ENCODE measurements around the gene RPS10. TPM values are rescaled to one million over a fixed set of nuclear protein-coding genes. Genes with fewer than 3 reads are reported as not detected.

The RPS10 gene
- 2,695 and 2,751 TPM in 2 replicates for total RNA-seq (2014; rRNA removed; shearing (Covaris generic))

- H3K4me1 ChIP-seq (replicated peaks), result peaks cover 13% of the 10 kb centered on the region
- no peaks in the 10 kb centered on the region for H3K27me3 ChIP-seq (replicated peaks)
- DNase-seq (ENCODE audit: low read depth in 1 of 2, low spot score in 2 of 2), result peak; percentile 91 to 94
- peak within 1 kb of the TSS; percentile 60 for H3K27ac ChIP-seq
- H3K4me3 ChIP-seq, result peak within 1 kb of the TSS; percentile 65
- no peaks in the 10 kb centered on the region for H3K9me3 ChIP-seq (replicated peaks)
- H3K36me3 ChIP-seq, result peaks cover 48% of the 10 kb centered on the region
These were observed at the start of gene RPS10 for GRCh38 chr6:34425498-34426410. Gene RPS10, minus strand, starts transcription at chr6:34426069. Its CDS starts 848 bp downstream, at chr6:34425221.

- Histone ChIP-seq H3K4me1 (replicated peaks) (peaks cover 15% of the 10 kb centered on the region), H3K27ac (peak overlapping the region; percentile 47), H3K27me3 (replicated peaks) (no peaks in the 10 kb centered on the region), H3K4me3 (no peak overlapping the region), H3K9me3 (replicated peaks) (no peaks in the 10 kb centered on the region; the same call in 1 of the 2 replicates), H3K36me3 (no peaks in the 10 kb centered on the region)
- peak in 1 of 2 experiments; percentile 73 for DNase-seq (ENCODE audit: low read depth in 1 of 2, low spot score in 2 of 2)
These were observed 49.4 kb upstream of the RPS10 start for GRCh38 chr6:34475238-34475682.

GRCh38 chr6:34474754-34475153 lies 48.9 kb upstream of the RPS10 start:
- Histone ChIP-seq H3K9me3 (replicated peaks) (no peaks in the 10 kb centered on the region; the same call in 1 of the 2 replicates), H3K27me3 (replicated peaks) (no peaks in the 10 kb centered on the region), H3K27ac (peak overlapping the region; percentile 47), H3K4me3 (no peak overlapping the region), H3K36me3 (no peaks in the 10 kb centered on the region), H3K4me1 (replicated peaks) (peaks cover 15% of the 10 kb centered on the region)
- DNase-seq (ENCODE audit: low read depth in 1 of 2, low spot score in 2 of 2), result no peak

GRCh38 chr6:34473967-34474366 lies 48.1 kb upstream of the RPS10 start:
- Histone ChIP-seq H3K4me1 (replicated peaks) (peaks cover 15% of the 10 kb centered on the region), H3K4me3 (no peak overlapping the region), H3K27ac (no peak overlapping the region), H3K9me3 (replicated peaks) (no peaks in the 10 kb centered on the region; the same call in 1 of the 2 replicates), H3K27me3 (replicated peaks) (no peaks in the 10 kb centered on the region), H3K36me3 (no peaks in the 10 kb centered on the region)
- no peak for DNase-seq (ENCODE audit: low read depth in 1 of 2, low spot score in 2 of 2)

GRCh38 chr6:34472425-34472824 lies 46.6 kb upstream of the RPS10 start:
- no peak overlapping the region for H3K27ac ChIP-seq
- H3K36me3 ChIP-seq, result no peaks in the 10 kb centered on the region
- H3K4me1 ChIP-seq (replicated peaks), result peaks cover 15% of the 10 kb centered on the region
- H3K27me3 ChIP-seq (replicated peaks), result no peaks in the 10 kb centered on the region
- no peak for DNase-seq (ENCODE audit: low read depth in 1 of 2, low spot score in 2 of 2)
- no peak overlapping the region for H3K4me3 ChIP-seq
- no peaks in the 10 kb centered on the region; the same call in 1 of the 2 replicates for H3K9me3 ChIP-seq (replicated peaks)

- Histone ChIP-seq H3K9me3 (replicated peaks) (no peaks in the 10 kb centered on the region), H3K4me3 (no peak overlapping the region), H3K36me3 (no peaks in the 10 kb centered on the region), H3K27ac (no peak overlapping the region), H3K4me1 (replicated peaks) (peaks cover 3% of the 10 kb centered on the region), H3K27me3 (replicated peaks) (peaks cover 14% of the 10 kb centered on the region)
- DNase-seq (ENCODE audit: low read depth in 1 of 2, low spot score in 2 of 2), result no peak
These were observed 43.6 kb upstream of the RPS10 start for GRCh38 chr6:34469499-34469898.

- Histone ChIP-seq H3K36me3 (no peaks in the 10 kb centered on the region), H3K9me3 (replicated peaks) (no peaks in the 10 kb centered on the region), H3K4me3 (no peak overlapping the region), H3K27me3 (replicated peaks) (peaks cover 14% of the 10 kb centered on the region), H3K27ac (no peak overlapping the region), H3K4me1 (replicated peaks) (peaks cover 3% of the 10 kb centered on the region)
- no peak for DNase-seq (ENCODE audit: low read depth in 1 of 2, low spot score in 2 of 2)
These were observed 42.6 kb upstream of the RPS10 start for GRCh38 chr6:34468378-34468892.

GRCh38 chr6:34466242-34467185 lies 40.6 kb upstream of the RPS10 start:
- Histone ChIP-seq H3K36me3 (no peaks in the 10 kb centered on the region), H3K27ac (no peak overlapping the region), H3K4me1 (replicated peaks) (peaks cover 5% of the 10 kb centered on the region), H3K27me3 (replicated peaks) (peaks cover 14% of the 10 kb centered on the region), H3K4me3 (no peak overlapping the region), H3K9me3 (replicated peaks) (no peaks in the 10 kb centered on the region)
- no peak for DNase-seq (ENCODE audit: low read depth in 1 of 2, low spot score in 2 of 2)

- Histone ChIP-seq H3K36me3 (no peaks in the 10 kb centered on the region), H3K4me3 (no peak within 1 kb of the TSS), H3K27ac (no peak within 1 kb of the TSS), H3K9me3 (replicated peaks) (no peaks in the 10 kb centered on the region), H3K4me1 (replicated peaks) (peaks cover 5% of the 10 kb centered on the region), H3K27me3 (replicated peaks) (peaks cover 14% of the 10 kb centered on the region)
- DNase-seq (ENCODE audit: low read depth in 1 of 2, low spot score in 2 of 2), result no peak
These were observed 39.8 kb upstream of the RPS10 start, which contains the start of gene PACSIN1 for GRCh38 chr6:34465531-34466241. Gene PACSIN1, plus strand, starts transcription at chr6:34466076. Its CDS starts 60,230 bp downstream, at chr6:34526306.

GRCh38 chr6:34463849-34464248 lies 38.0 kb upstream of the RPS10 start:
- H3K4me1 ChIP-seq (replicated peaks), result peaks cover 5% of the 10 kb centered on the region
- no peak overlapping the region for H3K4me3 ChIP-seq
- H3K9me3 ChIP-seq (replicated peaks), result no peaks in the 10 kb centered on the region
- peaks cover 14% of the 10 kb centered on the region for H3K27me3 ChIP-seq (replicated peaks)
- no peak overlapping the region for H3K27ac ChIP-seq
- no peak for DNase-seq (ENCODE audit: low read depth in 1 of 2, low spot score in 2 of 2)
- H3K36me3 ChIP-seq, result no peaks in the 10 kb centered on the region

- Histone ChIP-seq H3K9me3 (replicated peaks) (no peaks in the 10 kb centered on the region), H3K27ac (no peak overlapping the region), H3K27me3 (replicated peaks) (peaks cover 14% of the 10 kb centered on the region), H3K4me3 (no peak overlapping the region), H3K4me1 (replicated peaks) (peaks cover 5% of the 10 kb centered on the region), H3K36me3 (no peaks in the 10 kb centered on the region)
- DNase-seq (ENCODE audit: low read depth in 1 of 2, low spot score in 2 of 2), result no peak
These were observed 37.4 kb upstream of the RPS10 start for GRCh38 chr6:34463299-34463698.

GRCh38 chr6:34462551-34462971 lies 36.7 kb upstream of the RPS10 start:
- Histone ChIP-seq H3K9me3 (replicated peaks) (no peaks in the 10 kb centered on the region), H3K27ac (no peak overlapping the region), H3K4me3 (no peak overlapping the region), H3K36me3 (no peaks in the 10 kb centered on the region), H3K4me1 (replicated peaks) (peaks cover 5% of the 10 kb centered on the region), H3K27me3 (replicated peaks) (peaks cover 14% of the 10 kb centered on the region)
- DNase-seq (ENCODE audit: low read depth in 1 of 2, low spot score in 2 of 2), result peak in 1 of 2 experiments; percentile 19

- no peak overlapping the region for H3K4me3 ChIP-seq
- no peaks in the 10 kb centered on the region for H3K9me3 ChIP-seq (replicated peaks)
- no peak for DNase-seq (ENCODE audit: low read depth in 1 of 2, low spot score in 2 of 2)
- peaks cover 14% of the 10 kb centered on the region for H3K27me3 ChIP-seq (replicated peaks)
- H3K36me3 ChIP-seq, result no peaks in the 10 kb centered on the region
- no peak overlapping the region for H3K27ac ChIP-seq
- H3K4me1 ChIP-seq (replicated peaks), result peaks cover 5% of the 10 kb centered on the region
These were observed 36.1 kb upstream of the RPS10 start for GRCh38 chr6:34462010-34462409.

Data from SJSA1 (cell line).